Measurements from ENCODE around the gene SAMD4B.
"Not testable (repeated sequence)": the region's sequence is repeated elsewhere in the genome, so short reads cannot be mapped to it uniquely, and the experiment has no call there.

Gene SAMD4B

DNA sequence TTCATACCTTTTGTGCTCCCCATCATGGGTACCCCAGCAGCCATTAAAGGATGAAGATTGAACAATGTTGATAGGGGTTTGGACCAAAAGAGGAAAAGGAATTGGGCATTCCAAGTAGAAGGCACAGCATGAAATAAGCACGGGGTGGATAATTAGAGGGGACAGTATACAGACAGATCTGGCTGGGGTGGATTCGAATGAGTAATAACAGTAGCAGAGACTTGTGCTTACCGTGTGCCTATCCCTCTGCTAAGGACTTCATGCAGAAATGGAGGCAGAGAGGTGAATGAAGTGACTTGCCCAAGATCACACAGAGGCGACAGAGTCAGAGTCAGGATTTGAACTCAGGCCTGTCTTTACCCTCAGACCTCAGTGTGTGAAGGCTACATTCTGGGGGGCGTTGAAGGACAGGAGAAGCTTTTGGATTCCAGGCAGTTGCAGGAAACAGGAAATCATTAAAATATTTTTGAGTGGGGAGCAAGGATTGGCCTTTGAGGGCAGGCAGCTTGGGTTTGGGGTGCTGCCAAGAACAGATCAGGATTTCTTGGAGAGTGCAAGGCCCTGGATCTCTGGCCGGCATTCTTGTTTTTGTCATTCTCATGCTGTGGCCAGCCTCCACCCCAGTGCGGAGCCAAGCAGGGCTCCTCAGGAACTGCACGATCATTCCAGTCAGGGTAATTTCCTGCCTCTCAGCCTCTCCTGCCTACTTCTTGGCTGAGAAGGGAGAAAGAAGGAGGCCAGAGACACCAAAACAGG lies 30.0 kb downstream of the SAMD4B start:
- no peak for DNase-seq

DNA sequence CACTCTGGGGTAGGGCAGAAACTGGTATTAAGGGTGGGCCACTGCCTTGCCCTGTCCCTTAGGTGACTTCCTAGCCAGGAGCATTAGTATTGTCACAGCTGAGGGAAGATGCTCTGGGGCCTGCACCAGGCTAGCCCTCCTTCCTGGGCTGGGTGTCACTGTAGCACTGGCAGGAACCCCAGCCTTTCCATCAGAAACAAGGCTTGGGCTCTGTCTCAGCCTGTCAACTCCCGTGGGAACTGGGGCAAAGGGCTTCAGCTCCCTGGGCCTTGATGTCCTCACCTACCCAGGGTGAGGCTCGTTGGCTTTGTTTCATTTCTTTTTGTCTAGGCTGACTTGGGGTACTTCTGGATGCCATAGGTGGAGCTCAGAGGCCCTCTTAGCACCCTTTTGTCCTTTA lies 30.7 kb downstream of the SAMD4B start:
- DNase-seq: no peak

DNA sequence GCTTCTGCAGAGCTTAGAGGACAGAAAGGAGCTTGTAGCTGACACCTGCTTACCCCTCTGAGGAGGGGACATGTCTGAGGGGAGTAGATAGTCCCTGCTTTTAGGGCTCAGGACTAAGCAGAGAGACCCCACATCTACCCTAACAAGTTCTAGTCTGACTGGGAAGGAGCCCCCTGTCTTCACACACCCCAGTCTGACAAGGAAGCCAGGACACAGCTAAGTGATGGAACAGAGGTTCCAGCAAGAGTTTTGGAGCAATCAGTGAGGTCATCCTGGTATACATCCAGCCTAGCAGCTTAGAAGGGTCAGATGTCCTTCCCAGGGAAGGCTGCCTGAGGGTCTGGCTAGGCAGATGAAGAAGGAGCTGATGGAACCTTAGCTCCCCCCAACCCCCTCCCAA lies 33.7 kb downstream of the SAMD4B start:
- DNase-seq: no peak

DNA sequence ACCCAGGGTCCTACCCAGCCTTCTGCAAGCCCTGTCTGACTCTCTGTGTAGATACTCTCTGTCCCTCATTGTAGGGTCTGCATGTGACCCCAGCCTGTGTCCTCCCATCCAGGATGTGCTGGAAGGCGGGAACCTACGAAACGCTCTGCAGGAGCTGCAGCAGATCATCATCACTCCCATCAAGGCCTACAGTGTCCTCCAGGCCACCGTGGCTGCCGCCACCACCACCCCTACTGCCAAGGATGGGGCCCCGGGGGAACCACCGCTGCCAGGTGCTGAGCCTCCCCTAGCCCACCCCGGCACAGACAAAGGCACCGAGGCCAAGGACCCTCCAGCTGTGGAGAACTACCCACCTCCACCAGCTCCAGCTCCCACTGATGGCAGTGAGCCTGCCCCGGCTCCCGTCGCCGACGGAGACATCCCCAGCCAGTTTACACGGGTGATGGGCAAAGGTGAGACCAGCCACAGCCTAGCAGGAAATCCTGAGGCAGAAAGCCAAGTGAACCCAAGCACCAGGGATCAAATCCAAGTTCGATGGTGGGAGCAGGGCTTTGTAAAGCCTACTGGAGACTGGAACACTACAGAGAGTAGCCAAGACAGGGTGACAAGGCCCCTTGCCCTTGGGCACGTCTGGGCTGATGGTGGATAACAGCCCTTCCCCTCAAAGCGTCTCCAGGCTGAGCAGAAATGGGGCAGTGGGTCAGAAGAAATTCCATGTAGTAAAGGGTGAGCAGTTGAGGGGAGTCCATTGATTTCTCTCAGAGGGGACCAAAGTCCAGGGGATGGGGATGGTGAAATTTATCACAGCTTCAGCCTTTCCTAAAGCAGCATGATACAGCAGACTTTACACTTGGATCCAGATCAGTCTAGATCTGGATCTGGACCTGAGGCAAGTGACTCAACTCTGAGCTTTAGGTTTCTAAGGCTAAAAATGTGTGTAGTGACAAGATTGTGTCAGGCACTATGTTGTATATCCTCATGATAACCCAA lies 35.4 kb downstream of the SAMD4B start:
- DNase-seq: no peak

DNA sequence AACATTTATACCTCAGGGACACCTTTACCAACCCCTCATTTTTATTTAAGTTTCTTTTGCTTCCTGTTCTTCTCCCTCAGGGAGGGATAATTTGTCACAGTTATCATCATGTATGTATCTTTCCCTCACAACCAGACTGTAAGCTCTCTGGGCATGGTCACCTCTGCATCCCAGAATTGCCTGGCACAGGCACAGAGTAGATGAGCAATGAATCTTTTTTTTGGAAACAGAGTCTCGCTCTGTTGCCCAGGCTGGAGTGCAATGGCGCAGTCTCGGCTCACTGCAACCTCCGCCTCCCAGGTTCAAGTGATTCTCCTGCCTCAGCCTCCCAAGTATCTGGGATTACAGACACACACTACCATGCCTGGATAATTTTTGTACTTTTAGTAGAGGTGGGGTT lies 37.1 kb downstream of the SAMD4B start:
- DNase-seq: not testable (repeated sequence)

DNA sequence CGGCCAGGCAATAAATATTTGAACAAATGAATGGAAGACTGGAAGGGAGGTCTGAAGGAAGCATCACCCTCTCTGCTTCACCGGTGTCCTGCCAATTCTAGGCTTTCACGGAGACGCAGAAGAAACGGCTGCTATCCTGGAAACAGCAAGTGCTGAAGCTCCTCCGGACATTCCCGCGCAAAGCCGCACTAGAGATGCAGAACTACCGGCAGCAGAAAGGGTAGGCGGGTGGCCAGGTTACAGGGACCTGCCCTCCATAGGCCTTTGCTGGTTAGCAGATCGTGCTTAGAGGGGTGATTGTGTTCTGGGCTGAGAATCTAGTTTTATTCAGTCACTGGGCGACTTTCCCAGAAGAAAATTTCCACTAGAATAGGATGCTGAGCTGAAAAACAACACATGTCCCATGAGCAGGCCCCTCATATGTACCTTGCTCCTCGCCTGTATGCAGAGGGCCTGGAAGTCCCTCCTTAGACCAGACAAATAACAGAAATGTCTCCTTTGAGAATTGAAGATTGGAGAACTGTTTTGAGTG lies 37.7 kb downstream of the SAMD4B start:
- DNase-seq: no peak

DNA sequence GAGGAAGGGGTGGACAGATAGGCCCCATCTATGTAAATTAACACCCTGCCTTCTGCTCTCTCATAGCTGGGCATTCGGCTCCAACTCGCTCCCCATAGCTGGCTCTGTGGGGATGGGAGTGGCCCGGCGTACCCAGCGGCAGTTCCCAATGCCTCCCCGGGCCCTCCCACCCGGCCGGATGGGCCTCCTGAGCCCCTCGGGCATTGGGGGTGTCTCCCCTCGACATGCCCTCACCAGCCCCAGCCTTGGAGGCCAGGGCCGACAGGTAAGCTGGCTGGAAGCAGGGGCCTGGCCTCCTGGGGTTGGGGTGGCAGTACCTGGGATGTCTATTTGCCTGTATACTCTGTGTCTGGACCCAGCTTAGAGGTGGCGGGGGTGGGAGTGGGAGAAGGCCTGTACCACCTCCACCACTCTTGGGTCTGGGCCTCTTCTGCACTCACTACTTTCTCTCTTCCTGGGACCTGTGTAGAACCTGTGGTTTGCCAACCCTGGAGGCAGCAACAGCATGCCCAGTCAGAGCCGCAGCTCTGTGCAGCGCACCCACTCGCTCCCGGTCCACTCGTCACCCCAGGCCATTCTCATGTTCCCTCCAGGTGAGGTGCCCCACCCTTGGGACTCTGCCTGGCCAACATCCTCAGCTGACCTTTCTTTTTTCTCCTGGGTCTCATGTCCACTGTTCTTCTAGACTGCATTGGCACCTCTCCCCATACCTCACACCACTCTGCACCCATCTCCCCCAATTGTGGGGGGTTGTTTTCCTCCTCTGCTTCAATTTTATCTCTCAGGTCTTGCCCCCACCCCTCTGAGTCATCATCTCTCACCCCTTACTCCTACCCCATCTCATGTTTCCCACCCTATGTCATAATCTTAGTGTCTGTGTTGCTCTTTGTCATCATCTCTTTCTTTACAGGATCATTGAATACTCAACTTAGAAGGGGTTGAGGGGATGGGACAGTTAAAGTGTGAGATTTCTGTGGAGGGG lies 38.6 kb downstream of the SAMD4B start:
- no peak for DNase-seq

DNA sequence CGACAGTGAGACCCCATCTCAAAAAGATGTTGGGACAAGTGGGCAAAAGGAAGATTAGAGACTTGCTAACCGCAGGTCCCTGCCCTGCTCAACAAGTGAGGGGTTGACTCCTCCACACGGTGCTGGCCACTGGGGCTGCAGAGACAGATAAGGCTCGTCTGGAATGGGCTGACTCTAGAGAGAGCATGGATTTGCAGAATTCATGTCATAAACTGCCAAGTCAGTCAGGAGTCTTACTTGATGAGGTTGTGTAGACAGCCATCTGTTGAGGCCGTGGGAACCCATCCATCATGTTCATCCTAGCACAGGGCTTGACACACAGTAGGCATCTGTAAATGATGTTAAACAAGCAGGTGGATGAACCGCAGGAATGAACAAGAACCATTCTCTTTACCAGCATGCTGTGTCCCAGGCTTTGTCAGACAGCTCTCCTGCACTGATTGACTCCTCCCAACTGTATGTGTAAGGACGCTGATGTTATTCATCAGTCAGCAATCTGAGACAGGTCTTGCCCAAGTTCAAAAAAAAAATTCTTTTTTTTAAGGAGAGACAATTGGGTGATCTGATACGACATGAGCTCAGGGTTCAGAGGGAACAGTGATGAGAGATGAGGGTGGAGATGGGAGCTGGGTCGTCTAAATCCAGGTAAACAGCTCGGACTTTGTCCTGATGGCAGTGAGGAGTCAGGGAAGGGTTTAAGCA lies 39.8 kb downstream of the SAMD4B start:
- DNase-seq: no peak

DNA sequence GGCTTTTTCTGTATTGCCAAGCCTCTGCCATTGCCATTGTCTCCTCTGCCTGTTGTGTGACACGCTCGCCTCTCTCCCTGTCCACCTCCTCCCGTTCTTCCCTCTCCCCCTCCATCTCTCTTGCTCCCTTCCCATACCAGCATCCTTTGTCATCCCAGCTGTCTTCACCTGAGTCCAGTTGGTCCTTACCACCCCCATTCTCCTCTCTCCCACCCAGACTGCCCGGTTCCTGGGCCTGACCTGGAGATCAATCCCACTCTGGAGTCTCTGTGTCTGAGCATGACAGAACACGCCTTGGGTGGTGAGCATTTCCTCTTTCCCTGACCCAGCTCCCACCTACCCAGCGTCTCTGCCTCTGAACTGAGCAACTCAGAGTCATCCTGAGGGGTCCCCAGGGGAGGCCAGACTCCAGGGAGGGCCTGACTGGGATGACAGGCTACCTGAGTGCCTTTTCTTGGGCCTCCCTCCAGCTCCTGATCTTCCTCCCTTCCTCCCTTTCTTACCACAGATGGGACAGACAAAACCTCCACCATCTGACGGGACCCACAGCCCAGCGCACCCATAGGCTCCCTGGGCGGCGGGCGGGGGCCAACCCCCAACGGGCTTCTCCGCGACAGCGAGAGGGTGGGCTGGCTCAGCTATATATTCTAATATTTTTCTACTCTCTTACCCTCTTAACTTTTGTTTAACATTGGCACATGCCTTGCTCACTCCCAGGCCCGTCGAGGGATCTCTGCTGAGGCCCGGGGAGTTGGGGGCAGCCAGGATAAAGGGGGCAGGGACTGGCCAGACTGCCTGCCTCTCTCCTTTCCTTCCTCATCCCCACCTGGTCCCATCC lies 41.0 kb downstream of the SAMD4B start:
- DNase-seq: no peak

DNA sequence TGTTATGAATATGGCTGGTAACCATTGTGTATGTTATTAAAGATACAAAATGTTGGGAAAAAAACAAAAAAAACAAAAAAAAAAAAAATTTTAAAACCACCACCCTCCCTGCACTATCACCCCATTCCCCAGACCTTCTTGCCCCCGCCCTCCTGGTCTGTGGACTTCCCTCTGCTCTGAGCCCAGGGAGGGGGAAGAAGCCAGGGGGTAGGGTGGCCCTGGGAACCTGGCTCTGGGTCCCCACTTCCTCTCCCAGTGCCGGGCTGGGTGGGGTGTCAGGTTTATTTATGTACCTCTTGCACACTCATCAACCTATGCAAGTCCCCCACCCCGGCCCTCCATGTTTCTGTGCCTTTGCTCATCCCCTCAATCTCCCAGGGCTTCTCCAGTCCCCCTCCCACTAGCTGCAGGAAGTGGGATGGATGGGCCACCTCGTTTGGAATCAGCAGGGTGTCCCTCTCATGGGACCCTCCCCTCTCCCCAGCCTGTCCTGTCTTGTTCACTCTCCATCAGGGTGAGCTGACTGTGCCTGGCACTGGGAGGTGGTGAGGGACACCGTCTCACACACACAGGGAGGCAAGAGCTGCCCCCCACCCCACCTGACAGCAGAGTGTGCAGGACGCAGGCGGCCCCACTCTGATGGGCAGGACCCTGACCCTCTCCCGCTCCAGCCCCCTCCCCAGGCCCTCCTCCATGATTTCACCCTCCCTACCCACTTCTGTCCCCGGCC lies 42.8 kb downstream of the SAMD4B start:
- DNase-seq: no peak

DNA sequence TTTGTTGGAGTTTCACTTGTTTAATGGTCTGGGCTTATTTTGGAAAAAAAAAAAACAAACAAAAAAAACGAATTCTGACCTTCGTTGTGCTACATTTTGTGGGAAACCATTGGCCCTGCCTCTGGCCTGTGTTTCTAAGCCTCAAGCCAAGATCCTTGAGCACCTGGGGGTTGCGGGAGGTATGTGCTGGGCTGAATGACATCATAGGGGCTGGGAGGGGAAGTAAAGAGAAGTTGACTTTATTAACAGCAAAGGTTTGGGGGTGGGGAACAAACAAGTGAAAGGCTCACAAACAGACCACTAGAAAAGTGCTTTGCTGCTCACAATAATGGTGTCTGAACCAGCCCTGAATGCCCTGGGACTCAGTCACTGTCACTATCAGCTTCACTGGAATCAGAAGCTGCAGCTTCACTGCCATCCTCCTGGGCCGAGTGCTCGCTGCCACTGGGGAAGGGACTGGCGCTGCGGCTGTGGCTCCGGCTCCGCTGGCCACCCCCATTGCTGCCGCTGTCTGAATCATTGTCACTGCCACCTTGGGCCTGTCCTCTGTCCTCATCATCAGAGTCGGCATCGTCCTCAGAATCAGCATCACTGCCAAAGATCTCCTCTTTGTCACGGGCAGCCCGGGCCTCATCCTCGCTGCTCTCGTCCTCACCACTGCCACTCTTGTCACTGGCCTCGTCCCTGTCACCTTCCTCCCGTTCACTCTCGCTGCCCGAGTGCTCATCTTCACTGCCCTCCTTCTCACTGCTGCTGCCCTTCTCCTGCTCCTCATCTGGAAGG lies 43.6 kb downstream of the SAMD4B start:
- DNase-seq: no peak

DNA sequence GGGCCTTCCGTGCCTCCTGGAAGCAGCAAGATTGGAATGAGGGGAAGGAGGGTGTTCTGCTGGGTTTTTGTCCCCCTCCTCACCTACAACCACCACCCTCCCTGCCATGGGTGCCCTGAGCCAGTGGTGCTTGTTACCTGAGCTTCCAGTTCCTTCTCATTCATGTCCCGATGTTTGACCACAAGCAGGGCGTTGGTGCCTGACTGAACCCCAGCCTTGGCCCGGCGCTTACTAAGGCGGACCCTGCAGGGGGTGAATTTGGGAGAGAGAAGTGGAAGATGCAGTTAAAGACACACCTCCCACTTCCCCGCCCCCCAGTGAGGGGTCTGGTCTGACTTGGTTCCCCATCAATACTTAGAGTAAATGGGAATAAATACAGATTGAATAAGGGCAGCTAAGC lies 44.3 kb downstream of the SAMD4B start:
- DNase-seq: no peak

DNA sequence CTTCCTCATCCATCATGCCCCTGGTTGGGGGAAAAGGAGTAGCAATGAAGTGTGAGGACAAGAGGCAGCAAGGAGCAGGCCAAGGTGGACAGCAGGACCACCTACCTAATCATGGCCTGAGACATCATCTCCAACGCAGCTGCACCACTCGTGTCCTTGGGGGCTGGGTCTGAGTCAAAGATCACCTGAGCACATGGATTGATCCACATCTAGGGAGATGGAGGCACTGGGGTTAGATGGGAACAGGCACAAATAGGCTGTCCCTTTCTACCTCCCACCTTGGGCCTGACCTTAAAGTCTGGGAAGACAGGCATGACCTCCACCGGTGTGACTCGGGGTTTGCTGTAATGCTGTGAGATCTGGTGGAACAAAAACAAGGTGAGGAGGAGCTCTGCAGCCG lies 46.4 kb downstream of the SAMD4B start:
- no peak for DNase-seq

DNA sequence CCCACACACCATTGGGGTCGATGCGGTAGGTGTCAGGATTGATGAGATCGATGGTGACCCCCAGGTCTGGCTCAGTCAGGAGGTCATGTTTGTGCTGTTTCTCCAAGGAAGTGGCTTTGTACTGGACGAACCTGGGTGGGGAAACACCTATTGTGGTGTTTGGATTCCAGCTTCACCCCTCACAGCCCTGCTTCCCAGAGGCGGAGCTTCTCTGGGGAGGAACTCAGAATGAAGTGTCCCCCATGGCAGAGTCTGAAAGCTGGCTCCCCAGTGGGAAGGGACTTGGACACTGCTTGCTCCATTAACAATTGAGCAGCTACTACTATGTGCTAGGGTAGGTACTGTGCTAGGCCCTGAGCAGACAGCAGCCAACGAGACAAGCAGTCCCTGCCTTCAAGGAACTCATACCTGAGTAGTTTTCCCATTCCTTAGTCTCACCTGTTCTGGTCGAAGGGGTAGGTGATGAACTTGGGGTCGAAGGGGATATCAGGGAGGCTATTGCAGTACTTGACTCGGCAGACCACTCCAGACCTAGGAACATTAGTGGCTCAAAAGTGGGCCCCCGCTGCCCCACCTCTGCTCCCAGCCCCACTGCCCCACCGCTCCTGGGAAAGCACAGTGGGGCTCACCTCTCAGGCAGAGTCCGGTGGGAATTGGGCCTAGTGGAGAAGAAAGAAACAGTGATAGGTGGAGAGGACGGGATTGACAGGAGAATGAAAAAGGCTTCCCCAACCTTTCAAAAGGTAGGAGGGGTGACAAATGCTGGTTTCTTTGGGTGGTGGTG lies 47.6 kb downstream of the SAMD4B start:
- DNase-seq: no peak

DNA sequence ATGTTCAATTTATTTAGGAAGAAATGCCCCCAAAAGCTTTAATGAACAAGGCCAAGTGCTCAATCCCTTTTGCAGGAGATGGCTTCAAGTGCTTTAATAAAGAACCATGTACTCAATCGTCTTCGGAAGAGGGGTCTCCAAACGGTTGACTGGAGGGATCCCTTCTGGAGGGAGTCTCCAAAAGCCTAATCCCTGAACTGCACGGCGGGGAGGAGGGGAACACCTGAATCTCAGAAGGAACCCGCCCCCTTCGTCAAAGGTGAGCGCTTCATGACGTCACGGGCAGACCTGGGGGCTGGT lies 48.2 kb downstream of the SAMD4B start:
- DNase-seq: no peak

DNA sequence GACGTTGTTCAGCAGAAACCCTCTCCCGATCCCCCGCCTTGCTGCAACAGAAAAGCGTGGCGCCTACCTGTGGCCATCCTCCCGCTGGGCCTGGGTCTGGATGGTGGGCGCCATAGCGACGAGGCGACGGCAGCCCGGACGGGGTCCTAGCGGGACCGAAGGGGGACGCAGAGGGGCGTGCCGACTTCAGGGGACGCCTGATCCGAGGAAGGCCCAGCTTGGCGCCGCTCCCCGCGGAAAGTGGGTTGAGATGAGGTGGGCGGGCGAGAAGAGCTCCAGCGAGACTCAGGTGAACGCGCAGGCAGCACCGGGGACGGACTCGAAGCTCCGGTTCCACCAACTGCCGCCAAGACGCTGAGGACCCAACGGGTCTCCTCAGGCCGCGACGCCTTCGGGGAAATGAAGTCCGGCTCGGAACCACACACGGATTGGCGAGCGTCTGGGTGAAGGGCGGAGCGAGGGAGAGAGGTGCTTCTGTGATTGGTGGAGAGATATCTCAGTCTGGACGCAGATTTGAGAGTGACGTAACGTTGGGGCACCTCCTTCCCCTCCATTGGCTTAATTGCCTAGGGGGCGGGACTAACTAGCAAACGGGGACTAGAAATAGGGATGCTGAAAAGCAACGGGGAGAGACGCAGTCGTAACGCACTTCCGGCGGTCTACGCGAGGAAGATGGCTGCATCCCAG lies 48.7 kb downstream of the SAMD4B start, which contains the start of the genes MED29 and PAF1:
Gene MED29, plus strand, starts transcription at position 628 of the 687 bp plus-strand sequence. Its CDS starts 45 bp downstream, at position 673.
Gene PAF1, minus strand, starts transcription at position 356 of the 687 bp plus-strand sequence. Its CDS starts 242 bp downstream, at position 114.
- DNase-seq: peak; percentile 95

DNA sequence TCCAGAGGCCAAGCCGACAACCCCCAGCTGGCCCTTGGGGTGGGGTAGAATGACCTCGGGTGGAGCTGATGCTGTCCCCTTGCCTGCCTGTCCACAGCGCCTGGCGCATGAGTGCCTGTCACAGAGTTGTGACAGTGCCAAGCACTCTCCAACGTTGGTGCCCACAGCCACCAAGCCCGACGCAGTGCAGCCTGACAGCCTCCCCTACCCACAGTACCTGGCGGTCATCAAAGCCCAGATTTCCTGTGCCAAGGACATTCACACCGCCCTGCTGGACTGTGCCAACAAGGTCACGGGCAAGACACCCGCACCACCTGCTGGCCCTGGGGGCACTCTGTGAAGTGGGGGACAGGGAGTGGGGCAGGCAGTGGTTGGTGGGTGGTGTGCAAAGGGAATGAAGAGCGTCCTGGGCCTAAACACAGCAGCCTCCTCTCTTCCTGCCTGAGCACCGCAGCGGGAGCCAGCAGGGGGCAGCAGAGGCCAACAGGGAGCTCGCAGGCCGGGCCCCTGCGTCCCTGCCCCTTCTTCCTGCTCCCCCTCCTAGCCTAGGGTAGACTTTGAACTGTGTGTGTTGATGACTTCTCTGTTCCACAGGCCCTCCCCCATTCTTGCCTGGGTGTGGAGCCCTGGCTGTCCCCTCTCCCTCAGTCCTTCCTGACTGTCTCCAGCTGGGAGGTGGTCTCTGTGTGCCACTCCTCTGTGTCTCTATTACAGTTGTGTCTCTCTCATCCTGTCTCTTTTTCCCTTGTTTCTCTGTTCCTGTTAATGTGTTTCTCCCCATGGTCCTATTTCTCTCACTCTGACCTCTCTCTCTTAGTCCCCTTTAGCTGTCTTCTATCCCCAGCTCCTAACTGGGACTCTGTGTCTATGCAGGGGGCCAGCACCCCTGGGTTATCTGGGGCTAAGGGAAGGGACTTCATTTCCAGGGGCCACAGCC lies 55.4 kb downstream of the SAMD4B start:
- peak; percentile 96 for DNase-seq
